IPS DF 6.9 (cell line): ENCODE data around the gene PACSIN1.
A peak's percentile ranks its signal among the peaks of the same experiment; 100 is the strongest.

Source experiments
- DNase-seq: peaks from one replicate; pipeline ENCODE4 v3.0.0-alpha.2; 2013; ENCODE audit warnings: low read depth, low spot score
- H3K27ac ChIP-seq: one replicate; pipeline ENCODE4 v1.5.1; 2013; ENCODE audit warnings: low read length, control low read depth
- H3K27me3 ChIP-seq: 2 replicates; pipeline ENCODE4 v1.6.1; 2013; ENCODE audit warnings: mild to moderate bottlenecking, low read length; ENCODE audit not compliant: control insufficient read depth, insufficient read depth
- H3K36me3 ChIP-seq: 2 replicates; pipeline ENCODE4 v1.6.1; 2013; ENCODE audit warnings: low read length; ENCODE audit not compliant: control insufficient read depth, insufficient read depth
- H3K4me1 ChIP-seq: 2 replicates; pipeline ENCODE4 v1.6.1; 2013; ENCODE audit warnings: low read length; ENCODE audit not compliant: control insufficient read depth, insufficient read depth
- H3K4me3 ChIP-seq: 2 replicates; pipeline ENCODE4 v1.5.1; 2013; ENCODE audit warnings: mild to moderate bottlenecking, low read length
- H3K9me3 ChIP-seq: 2 replicates; pipeline ENCODE4 v1.6.1; 2013; ENCODE audit warnings: low read length, inconsistent platforms; ENCODE audit not compliant: control insufficient read depth, insufficient read depth
- WGBS: extraction: QIAGEN DNeasy Blood & Tissue Kit; methylation state at CpG from one replicate; pipeline ENCODE4 v1.1.7; 2013; ENCODE audit warnings: mixed read lengths, missing lambda C conversion rate; ENCODE audit not compliant: insufficient read length, insufficient coverage; 5-methylcytosine and 5-hydroxymethylcytosine counted together

PACSIN1 gene

GRCh38 chr6:34527751-34528670 is 62.1 kb downstream of the PACSIN1 start:
- no peaks in the 10 kb centered on the region for H3K27me3 ChIP-seq
- WGBS, result no CpG with 5 or more reads among the region's 12 CpGs
- no peak for DNase-seq
- H3K9me3 ChIP-seq, result no peaks in the 10 kb centered on the region
- H3K4me1 ChIP-seq, result peaks cover 3% of the 10 kb centered on the region; the same call in 1 of the 2 replicates
- no peaks in the 10 kb centered on the region for H3K36me3 ChIP-seq
- no peak overlapping the region for H3K27ac ChIP-seq
- H3K4me3 ChIP-seq, result no peak overlapping the region

DNA sequence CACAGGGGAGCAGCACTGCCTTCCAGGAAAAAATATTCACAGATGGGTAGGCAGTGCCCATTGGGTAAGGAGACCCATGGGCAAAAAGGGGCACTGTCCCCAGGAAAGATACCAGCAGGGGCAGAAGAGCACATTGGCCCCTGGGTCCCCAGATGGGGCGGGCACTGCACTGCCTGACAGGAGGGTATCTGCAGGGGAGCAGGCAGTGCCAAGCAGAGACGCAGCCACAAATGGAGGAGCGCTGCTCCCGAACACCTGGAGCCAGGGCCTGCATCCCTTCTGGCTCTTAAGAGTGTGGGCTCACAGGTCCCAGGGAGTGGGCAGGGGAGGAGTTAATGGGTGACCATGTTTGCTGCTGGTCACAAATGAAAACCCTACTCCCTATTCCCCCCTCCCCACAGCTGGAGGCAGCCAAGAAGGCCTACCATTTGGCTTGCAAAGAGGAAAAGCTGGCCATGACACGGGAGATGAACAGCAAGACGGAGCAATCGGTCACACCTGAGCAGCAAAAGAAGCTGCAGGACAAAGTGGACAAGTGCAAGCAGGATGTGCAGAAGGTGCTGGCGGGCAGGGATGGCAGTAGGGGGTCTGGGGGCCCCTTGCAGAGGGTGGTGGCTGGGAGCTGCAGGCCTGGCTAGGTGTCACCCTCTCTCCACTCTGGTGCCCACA is 63.3 kb downstream of the PACSIN1 start:
- no peaks in the 10 kb centered on the region for H3K27me3 ChIP-seq
- H3K36me3 ChIP-seq, result no peaks in the 10 kb centered on the region
- H3K4me3 ChIP-seq, result no peak overlapping the region
- no peak overlapping the region for H3K27ac ChIP-seq
- no peaks in the 10 kb centered on the region for H3K9me3 ChIP-seq
- no CpG with 5 or more reads among the region's 8 CpGs for WGBS
- DNase-seq, result no peak
- peaks cover 3% of the 10 kb centered on the region; the same call in 1 of the 2 replicates for H3K4me1 ChIP-seq

DNA sequence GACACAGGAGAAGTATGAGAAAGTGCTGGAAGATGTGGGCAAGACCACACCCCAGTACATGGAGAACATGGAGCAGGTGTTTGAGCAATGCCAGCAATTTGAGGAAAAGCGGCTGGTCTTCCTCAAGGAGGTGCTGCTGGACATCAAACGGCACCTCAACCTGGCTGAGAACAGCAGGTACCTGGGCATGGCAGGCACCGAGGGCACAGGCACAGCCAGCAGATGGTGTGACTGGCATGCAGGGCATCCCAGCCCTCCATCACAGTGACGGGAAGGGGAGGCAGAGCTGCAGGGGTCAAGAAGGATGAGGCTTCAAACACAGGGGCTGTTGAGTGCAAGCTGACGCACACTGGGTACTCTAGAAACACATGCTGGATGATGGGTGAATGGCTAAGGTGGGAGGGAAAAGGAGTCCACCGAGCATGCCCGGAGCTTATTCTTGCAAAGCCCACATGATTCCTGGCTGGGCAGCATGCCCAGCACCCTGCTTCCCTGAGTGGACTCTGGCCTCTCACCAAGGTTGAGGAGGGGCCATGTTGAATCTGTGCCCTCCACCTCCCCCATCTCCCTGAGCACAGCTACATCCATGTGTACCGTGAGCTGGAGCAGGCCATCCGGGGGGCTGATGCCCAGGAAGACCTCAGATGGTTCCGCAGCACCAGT is 63.9 kb downstream of the PACSIN1 start:
- Histone ChIP-seq H3K4me1 (peaks cover 3% of the 10 kb centered on the region; the same call in 1 of the 2 replicates), H3K9me3 (no peaks in the 10 kb centered on the region), H3K4me3 (no peak overlapping the region), H3K27ac (no peak overlapping the region), H3K27me3 (no peaks in the 10 kb centered on the region), H3K36me3 (no peaks in the 10 kb centered on the region; the same call in 1 of the 2 replicates)
- no peak for DNase-seq
- no CpG with 5 or more reads among the region's 10 CpGs for WGBS

DNA sequence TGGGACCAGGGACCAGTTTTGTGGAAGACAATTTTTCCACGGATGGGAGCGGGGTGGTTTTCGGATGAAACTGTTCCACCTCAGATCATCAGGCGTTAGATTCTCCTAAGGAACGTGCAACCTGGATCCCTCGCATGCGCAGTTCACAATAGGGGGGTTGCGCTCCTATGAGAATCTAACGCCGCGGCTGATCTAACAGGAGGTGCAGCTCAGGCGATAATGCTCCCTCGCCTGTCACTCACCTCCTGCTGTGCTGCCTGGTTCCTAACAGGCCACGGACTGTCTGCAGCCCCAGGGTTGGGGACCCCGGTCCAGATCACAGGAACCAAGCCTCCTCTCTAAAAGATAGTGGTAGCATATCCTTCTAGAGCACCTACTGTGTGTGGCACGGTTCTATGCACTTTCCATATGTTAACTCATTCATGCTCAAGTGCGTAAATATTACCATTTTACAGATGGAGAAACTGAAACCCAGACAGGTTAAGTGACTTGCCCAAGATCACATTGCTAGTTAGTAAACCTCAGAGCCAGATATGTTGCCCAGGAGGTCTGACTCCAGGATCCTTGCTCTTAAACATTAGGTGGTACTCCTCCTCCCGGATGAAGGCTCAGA is 65.0 kb downstream of the PACSIN1 start:
- no peak for DNase-seq
- H3K36me3 ChIP-seq, result no peaks in the 10 kb centered on the region; the same call in 1 of the 2 replicates
- WGBS, result no CpG with 5 or more reads among the region's 18 CpGs
- H3K9me3 ChIP-seq, result no peaks in the 10 kb centered on the region
- H3K4me1 ChIP-seq, result peaks cover 3% of the 10 kb centered on the region; the same call in 1 of the 2 replicates
- H3K27ac ChIP-seq, result no peak overlapping the region
- no peak overlapping the region for H3K4me3 ChIP-seq
- H3K27me3 ChIP-seq, result no peaks in the 10 kb centered on the region

DNA sequence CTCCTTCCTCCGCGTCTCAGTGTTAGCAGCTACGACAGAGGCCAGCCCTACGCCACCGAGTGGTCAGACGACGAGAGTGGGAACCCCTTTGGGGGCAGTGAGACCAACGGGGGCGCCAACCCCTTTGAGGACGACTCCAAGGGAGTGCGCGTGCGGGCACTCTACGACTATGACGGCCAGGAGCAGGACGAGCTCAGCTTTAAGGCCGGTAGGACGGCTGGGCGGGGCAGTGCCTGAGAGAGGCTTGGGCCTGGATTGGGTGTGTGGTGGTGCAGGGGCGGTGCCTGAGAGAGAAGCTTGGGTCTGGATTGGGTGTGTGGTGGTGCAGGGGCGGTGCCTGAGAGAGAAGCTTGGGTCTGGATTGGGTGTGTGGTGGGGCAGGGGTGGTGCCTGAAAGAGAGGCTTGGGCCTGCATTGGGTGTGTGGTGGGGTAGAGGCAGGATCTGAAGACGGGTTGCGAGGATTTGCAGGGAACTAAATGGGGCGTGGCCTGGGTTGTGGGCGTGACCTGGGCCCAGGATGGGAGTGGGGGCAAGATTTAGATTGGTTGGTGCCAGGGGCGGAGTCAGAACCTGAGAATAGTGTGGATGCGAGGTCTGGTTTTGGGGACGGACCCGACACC is 65.8 kb downstream of the PACSIN1 start:
- H3K36me3 ChIP-seq, result no peaks in the 10 kb centered on the region; the same call in 1 of the 2 replicates
- H3K4me3 ChIP-seq, result no peak overlapping the region
- no peaks in the 10 kb centered on the region for H3K27me3 ChIP-seq
- no peaks in the 10 kb centered on the region for H3K9me3 ChIP-seq
- no CpG with 5 or more reads among the region's 29 CpGs for WGBS
- peaks cover 3% of the 10 kb centered on the region; the same call in 1 of the 2 replicates for H3K4me1 ChIP-seq
- DNase-seq, result peak; percentile 61
- no peak overlapping the region for H3K27ac ChIP-seq

GRCh38 chr6:34532230-34532629 is 66.4 kb downstream of the PACSIN1 start:
- WGBS, result no CpG with 5 or more reads among the region's 15 CpGs
- Histone ChIP-seq H3K4me1 (peaks cover 3% of the 10 kb centered on the region; the same call in 1 of the 2 replicates), H3K4me3 (no peak overlapping the region), H3K9me3 (no peaks in the 10 kb centered on the region), H3K27ac (no peak overlapping the region), H3K36me3 (no peaks in the 10 kb centered on the region; the same call in 1 of the 2 replicates), H3K27me3 (no peaks in the 10 kb centered on the region)
- no peak for DNase-seq

- Histone ChIP-seq H3K9me3 (no peaks in the 10 kb centered on the region), H3K4me1 (no peaks in the 10 kb centered on the region), H3K27me3 (no peaks in the 10 kb centered on the region), H3K4me3 (no peak overlapping the region), H3K36me3 (no peaks in the 10 kb centered on the region; the same call in 1 of the 2 replicates), H3K27ac (no peak overlapping the region)
- no CpG with 5 or more reads among the region's 6 CpGs for WGBS
- DNase-seq, result no peak
Measured at GRCh38 chr6:34534146-34534545, 68.3 kb downstream of the PACSIN1 start.

DNA sequence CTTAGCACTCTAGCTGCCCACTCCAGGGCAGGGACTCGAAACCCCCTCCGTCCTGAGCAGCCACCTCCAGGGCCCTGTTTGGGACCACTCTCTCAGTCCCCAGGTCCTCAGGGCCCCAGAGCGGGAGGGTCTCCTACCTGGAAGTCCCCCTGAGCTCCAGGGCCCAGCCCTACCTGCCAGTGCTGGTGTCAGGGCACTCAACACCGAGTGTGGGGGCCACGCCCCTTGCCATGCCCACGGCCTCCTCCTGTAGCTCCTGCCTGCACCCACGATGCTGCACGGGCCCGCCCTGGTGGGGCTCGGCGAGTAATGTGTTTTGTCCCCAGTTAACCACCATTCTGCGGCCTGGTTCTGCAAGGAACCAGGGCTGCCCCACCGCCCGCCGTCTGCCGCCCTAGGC is 68.8 kb downstream of the PACSIN1 start:
- Histone ChIP-seq H3K27me3 (no peaks in the 10 kb centered on the region), H3K9me3 (no peaks in the 10 kb centered on the region), H3K4me3 (no peak overlapping the region), H3K4me1 (no peaks in the 10 kb centered on the region), H3K27ac (no peak overlapping the region), H3K36me3 (no peaks in the 10 kb centered on the region; the same call in 1 of the 2 replicates)
- DNase-seq, result no peak
- WGBS, result no CpG with 5 or more reads among the region's 16 CpGs

- no peaks in the 10 kb centered on the region for H3K4me1 ChIP-seq
- H3K9me3 ChIP-seq, result no peaks in the 10 kb centered on the region
- H3K4me3 ChIP-seq, result no peak overlapping the region
- H3K27ac ChIP-seq, result no peak overlapping the region
- WGBS, result no CpG with 5 or more reads among the region's 6 CpGs
- no peaks in the 10 kb centered on the region for H3K27me3 ChIP-seq
- no peak for DNase-seq
- no peaks in the 10 kb centered on the region; the same call in 1 of the 2 replicates for H3K36me3 ChIP-seq
Measured at GRCh38 chr6:34535199-34535598, 69.3 kb downstream of the PACSIN1 start.
